Skeletal muscle cell (primary cell): Measurements from ENCODE around the gene FOXF1.

Experiments
- DNase-seq: peaks from one replicate; pipeline ENCODE4 v3.0.0-alpha.2; 2010; ENCODE audit warnings: low read depth
- H3K4me3 ChIP-seq: 2 replicates; pipeline ENCODE4 v1.5.1; 2011; ENCODE audit warnings: low read depth, mild to moderate bottlenecking, control low read depth, low read length, moderate library complexity

Gene FOXF1

GRCh38 chr16:86549076-86549892 lies 39.0 kb downstream of the FOXF1 start:
- no peak for DNase-seq
- no peak overlapping the region for H3K4me3 ChIP-seq

- no peak overlapping the region for H3K4me3 ChIP-seq
- no peak for DNase-seq
Observed at GRCh38 chr16:86549893-86550190, 39.5 kb downstream of the FOXF1 start.

- no peak overlapping the region for H3K4me3 ChIP-seq
- no peak for DNase-seq
Observed at GRCh38 chr16:86550281-86550680, 40.0 kb downstream of the FOXF1 start.

- no peak for DNase-seq
- H3K4me3 ChIP-seq: no peak overlapping the region
Observed at GRCh38 chr16:86553356-86553755, 43.0 kb downstream of the FOXF1 start.

GRCh38 chr16:86554599-86554916 lies 44.2 kb downstream of the FOXF1 start:
- peak overlapping the region; percentile 91 for H3K4me3 ChIP-seq
- DNase-seq: no peak

GRCh38 chr16:86554917-86555703 lies 44.8 kb downstream of the FOXF1 start, which contains the start of gene MTHFSD:
TSS of gene MTHFSD (minus strand) at chr16:86555235. CDS start at chr16:86555184, 51 bp downstream.
- H3K4me3 ChIP-seq: peak within 1 kb of the TSS; percentile 91
- no peak for DNase-seq

GRCh38 chr16:86555704-86556075 lies 45.4 kb downstream of the FOXF1 start:
- DNase-seq: no peak
- peak overlapping the region; percentile 91 for H3K4me3 ChIP-seq

GRCh38 chr16:86556576-86556975 lies 46.2 kb downstream of the FOXF1 start:
- no peak for DNase-seq
- H3K4me3 ChIP-seq: no peak overlapping the region

- no peak for DNase-seq
- H3K4me3 ChIP-seq: no peak overlapping the region
Observed at GRCh38 chr16:86557587-86557986, 47.3 kb downstream of the FOXF1 start.

- no peak overlapping the region for H3K4me3 ChIP-seq
- DNase-seq: no peak
Observed at GRCh38 chr16:86558355-86559193, 48.2 kb downstream of the FOXF1 start.

GRCh38 chr16:86559802-86560305 lies 49.5 kb downstream of the FOXF1 start:
- no peak for DNase-seq
- H3K4me3 ChIP-seq: no peak overlapping the region

GRCh38 chr16:86562356-86562755 lies 52.0 kb downstream of the FOXF1 start:
- DNase-seq: no peak
- no peak overlapping the region for H3K4me3 ChIP-seq

- H3K4me3 ChIP-seq: peak overlapping the region; percentile 41
- peak; percentile 67 for DNase-seq
Observed at GRCh38 chr16:86563469-86564345, 53.4 kb downstream of the FOXF1 start.
